ENCODE measurements around the gene ANKFN1. TPM values are rescaled to one million over a fixed set of nuclear protein-coding genes. Genes with fewer than 3 reads are reported as not detected.

ANKFN1 gene
- total RNA-seq, 1 experiment from 2014 or later: not detected

DNA sequence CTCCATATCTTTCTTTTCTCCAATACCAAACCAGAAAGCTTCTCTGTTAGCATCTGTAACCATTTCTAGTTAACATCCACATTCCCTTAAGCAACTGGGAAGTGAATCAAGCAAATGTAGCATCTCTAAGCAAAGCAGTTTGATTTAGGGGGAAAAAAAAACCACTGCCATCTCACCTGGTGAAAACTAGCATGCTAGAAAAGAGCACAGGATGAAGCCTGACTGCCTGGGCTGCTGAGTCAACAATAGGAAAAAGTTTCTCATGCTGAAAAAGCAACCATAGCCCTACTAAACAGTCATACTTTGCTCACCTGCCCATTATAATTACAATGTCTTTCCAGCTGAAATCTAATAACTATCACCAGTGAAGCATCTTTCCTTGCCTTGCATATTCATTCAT lies 139.3 kb downstream of the ANKFN1 start:
- no peaks in the 10 kb centered on the region for H3K79me2 ChIP-seq (ENCODE audit: insufficient read depth, low read length)
- Mint-ChIP-seq H3K9me3 (no peaks in the 10 kb centered on the region), H3K27ac (no peak overlapping the region), H3K27me3 (ENCODE audit: low read depth) (peaks cover 2% of the 10 kb centered on the region; the same call in 1 of the 2 replicates), H3K4me3 (no peak overlapping the region), H3K4me1 (peaks cover 3% of the 10 kb centered on the region in 2 experiments; a peak in 1 of 4 replicates), H3K36me3 (ENCODE audit: insufficient read depth in 1 of 3, low read depth in 3 of 3) (no peaks in the 10 kb centered on the region)
- H3K56ac ChIP-seq (ENCODE audit: insufficient read length, low read depth, low read length): no peak overlapping the region
- H4K20me1 ChIP-seq (ENCODE audit: control insufficient read depth, insufficient read depth, insufficient read length): no peaks in the 10 kb centered on the region
- no peak overlapping the region for H2BK5ac ChIP-seq (ENCODE audit: insufficient read length, low read length)
- no peaks in the 10 kb centered on the region for H3K79me1 ChIP-seq (ENCODE audit: insufficient read depth, low read depth, low read length, poor library complexity, severe bottlenecking)
- H3K18ac ChIP-seq (ENCODE audit: insufficient read length, low read depth, low read length): no peak overlapping the region
- H3K9ac ChIP-seq (ENCODE audit: extremely low read depth, insufficient read length, low read length): no peak overlapping the region
- no peaks in the 10 kb centered on the region for H3K4me1 ChIP-seq (ENCODE audit: insufficient read depth, low read length)
- no peak overlapping the region for H2BK20ac ChIP-seq (ENCODE audit: low read depth, low read length, poor library complexity, severe bottlenecking)
- no peak overlapping the region for H2AK5ac ChIP-seq (ENCODE audit: insufficient read length, low read length)
- H3K9me3 ChIP-seq (ENCODE audit: control insufficient read depth, low read depth, low read length): no peaks in the 10 kb centered on the region
- no peak overlapping the region for H3K4me2 ChIP-seq (ENCODE audit: insufficient read depth, insufficient read length, low read length)
- H2BK120ac ChIP-seq (ENCODE audit: low read depth, low read length, poor library complexity, severe bottlenecking): no peak overlapping the region
- no peak for TF ChIP-seq CTCF (conservative IDR thresholded peaks at IDR 0.05)
- no peak overlapping the region for H3K27ac ChIP-seq (ENCODE audit: insufficient read length, low read depth, low read length)
- no peak overlapping the region for H2BK12ac ChIP-seq (ENCODE audit: insufficient read length, low read depth, low read length)
- H3K27me3 ChIP-seq (ENCODE audit: insufficient read depth, low read length): no peaks in the 10 kb centered on the region
- no peak overlapping the region for H3K14ac ChIP-seq (ENCODE audit: insufficient read depth, low read length)
- H3K23me2 ChIP-seq (ENCODE audit: insufficient read length, low read depth, low read length, poor library complexity, severe bottlenecking): no peaks in the 10 kb centered on the region
- H4K91ac ChIP-seq (ENCODE audit: insufficient read length, low read depth, low read length): no peak overlapping the region
- H2BK15ac ChIP-seq (ENCODE audit: low read depth, low read length): no peak overlapping the region
- DNase-seq: no peak
- H3K23ac ChIP-seq (ENCODE audit: insufficient read length, low read depth, low read length): no peak overlapping the region
- no peak overlapping the region for H4K5ac ChIP-seq (ENCODE audit: insufficient read length, low read depth, low read length)
- H4K8ac ChIP-seq (replicated peaks; ENCODE audit: insufficient read length, low read depth, low read length): no peak overlapping the region
- H3K4ac ChIP-seq (ENCODE audit: low read depth, low read length): no peak overlapping the region
- H2AFZ ChIP-seq (ENCODE audit: low read length): no peak overlapping the region
- H3T11ph ChIP-seq (ENCODE audit: low read length): no peak overlapping the region
